ENCODE measurements around the gene UBR3. TPM values are rescaled to one million over a fixed set of nuclear protein-coding genes. Genes with fewer than 3 reads are reported as not detected.

UBR3 gene
- total and polyA plus RNA-seq, 2 experiments from 2014 or later, result 10.7 to 28.0 TPM

DNA sequence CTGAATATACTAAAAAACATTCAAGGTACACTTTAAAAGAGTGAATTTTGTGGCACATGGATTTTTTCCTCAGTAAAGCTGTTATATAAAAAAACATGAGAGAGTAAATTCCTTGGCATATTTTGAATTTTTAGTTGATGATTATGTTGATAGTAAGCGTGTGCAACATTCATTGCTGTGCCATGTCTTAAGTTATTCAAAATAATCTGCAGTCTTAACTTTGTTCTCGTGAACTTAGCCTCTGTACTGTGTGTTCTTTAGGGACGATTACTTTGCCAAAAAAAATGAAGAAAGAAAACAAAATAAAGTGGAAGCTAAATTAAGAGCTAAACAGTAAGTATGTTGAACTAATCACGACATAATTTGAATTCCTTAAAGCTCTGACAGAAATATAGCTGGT lies 19.0 kb upstream of the UBR3 start:
- Mint-ChIP-seq H3K36me3 (ENCODE audit: low read depth) (peaks cover 87% of the 10 kb centered on the region), H3K9me3 (no peaks in the 10 kb centered on the region), H3K27ac (no peak overlapping the region), H3K4me1 (peaks cover 9% of the 10 kb centered on the region), H3K27me3 (ENCODE audit: insufficient read depth, low read depth, poor library complexity) (peaks cover 3% of the 10 kb centered on the region), H3K4me3 (no peak overlapping the region)
- H3F3A ChIP-seq (replicated peaks; ENCODE audit: low read depth), result peaks cover 6% of the 10 kb centered on the region; the same call in 1 of the 2 replicates
- no peak overlapping the region for H2AFZ ChIP-seq
- ATAC-seq, result no peak
- peaks cover 4% of the 10 kb centered on the region; the same call in 1 of the 2 replicates for H4K20me1 ChIP-seq (replicated peaks; ENCODE audit: insufficient read depth)
- no peak overlapping the region for H3K4me2 ChIP-seq
- no peak for TF ChIP-seq NANOG (IDR thresholded peaks at IDR 0.05; ENCODE audit: borderline replicate concordance)
- TF ChIP-seq, protein P1, sequence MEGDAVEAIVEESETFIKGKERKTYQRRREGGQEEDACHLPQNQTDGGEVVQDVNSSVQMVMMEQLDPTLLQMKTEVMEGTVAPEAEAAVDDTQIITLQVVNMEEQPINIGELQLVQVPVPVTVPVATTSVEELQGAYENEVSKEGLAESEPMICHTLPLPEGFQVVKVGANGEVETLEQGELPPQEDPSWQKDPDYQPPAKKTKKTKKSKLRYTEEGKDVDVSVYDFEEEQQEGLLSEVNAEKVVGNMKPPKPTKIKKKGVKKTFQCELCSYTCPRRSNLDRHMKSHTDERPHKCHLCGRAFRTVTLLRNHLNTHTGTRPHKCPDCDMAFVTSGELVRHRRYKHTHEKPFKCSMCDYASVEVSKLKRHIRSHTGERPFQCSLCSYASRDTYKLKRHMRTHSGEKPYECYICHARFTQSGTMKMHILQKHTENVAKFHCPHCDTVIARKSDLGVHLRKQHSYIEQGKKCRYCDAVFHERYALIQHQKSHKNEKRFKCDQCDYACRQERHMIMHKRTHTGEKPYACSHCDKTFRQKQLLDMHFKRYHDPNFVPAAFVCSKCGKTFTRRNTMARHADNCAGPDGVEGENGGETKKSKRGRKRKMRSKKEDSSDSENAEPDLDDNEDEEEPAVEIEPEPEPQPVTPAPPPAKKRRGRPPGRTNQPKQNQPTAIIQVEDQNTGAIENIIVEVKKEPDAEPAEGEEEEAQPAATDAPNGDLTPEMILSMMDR (conservative IDR thresholded peaks at IDR 0.05; ENCODE audit: low read depth in 2 of 2), result no peak
- TF ChIP-seq EZH2 (IDR thresholded peaks at IDR 0.05; ENCODE audit: low read depth, unreplicated experiment), result no peak
- no peak for TF ChIP-seq ZNF114 (CRISPR knock-in tag; IDR thresholded peaks at IDR 0.05)
- no peak for TF ChIP-seq STAT1 (IDR thresholded peaks at IDR 0.05; ENCODE audit: unreplicated experiment)
- TF ChIP-seq ZNF331 (CRISPR knock-in tag; IDR thresholded peaks at IDR 0.05; ENCODE audit: low read depth), result no peak
- peaks cover 19% of the 10 kb centered on the region for H3K79me2 ChIP-seq (replicated peaks; ENCODE audit: insufficient read depth)
- DNase-seq (ENCODE audit: low spot score), result no peak
- H3K4me3 ChIP-seq, result no peak overlapping the region
- no peaks in the 10 kb centered on the region for H3K27me3 ChIP-seq (ENCODE audit: insufficient read depth)
- peaks cover 76% of the 10 kb centered on the region for H3K36me3 ChIP-seq (ENCODE audit: insufficient read depth)
- H3K9me2 ChIP-seq (ENCODE audit: insufficient read depth), result no peaks in the 10 kb centered on the region
- no peak overlapping the region for H3K27ac ChIP-seq (ENCODE audit: low read depth)
- H3K4me1 ChIP-seq (ENCODE audit: insufficient read depth), result no peaks in the 10 kb centered on the region

DNA sequence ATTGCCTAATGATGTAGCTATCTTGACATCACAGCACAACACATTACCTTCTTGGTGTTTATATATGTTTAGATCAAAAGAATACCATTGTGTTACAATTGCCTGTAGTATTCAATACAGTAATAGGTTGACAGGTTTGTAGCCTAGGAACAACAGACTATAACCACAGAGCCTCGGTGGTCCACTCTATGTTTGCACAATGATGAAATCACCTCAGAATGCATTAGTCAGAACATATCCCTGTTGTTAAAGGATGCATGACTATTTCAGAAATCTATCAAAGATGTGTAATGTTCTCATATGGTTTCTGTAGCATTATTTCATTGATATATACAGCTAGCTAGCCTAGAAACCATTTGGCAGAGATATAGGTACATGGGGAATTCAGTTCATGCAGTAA lies 11.4 kb upstream of the UBR3 start:
- peaks cover 8% of the 10 kb centered on the region for H3K4me1 Mint-ChIP-seq
- H3K4me2 ChIP-seq, result no peak overlapping the region
- peaks cover 11% of the 10 kb centered on the region; the same call in 2 of the 3 replicates for H3K9me3 Mint-ChIP-seq
- H3K27ac ChIP-seq (ENCODE audit: low read depth), result no peak overlapping the region
- ATAC-seq, result no peak
- no peaks in the 10 kb centered on the region for H3K9me2 ChIP-seq (ENCODE audit: insufficient read depth)
- peaks cover 28% of the 10 kb centered on the region for H3K36me3 ChIP-seq (ENCODE audit: insufficient read depth)
- 0 out of 2 replicates have a peak, but pooled peaks cover 4% of the 10 kb centered on the region for H3K79me2 ChIP-seq (replicated peaks; ENCODE audit: insufficient read depth)
- peaks cover 2% of the 10 kb centered on the region; the same call in 1 of the 2 replicates for H3F3A ChIP-seq (replicated peaks; ENCODE audit: low read depth)
- peaks cover 87% of the 10 kb centered on the region for H3K36me3 Mint-ChIP-seq (ENCODE audit: low read depth)
- DNase-seq (ENCODE audit: low spot score), result no peak
- peaks cover 2% of the 10 kb centered on the region for H3K27me3 Mint-ChIP-seq (ENCODE audit: insufficient read depth, low read depth, poor library complexity)
- no peak overlapping the region for H3K4me3 ChIP-seq
- no peaks in the 10 kb centered on the region for H3K27me3 ChIP-seq (ENCODE audit: insufficient read depth)
- no peak overlapping the region for H3K4me3 Mint-ChIP-seq
- H4K20me1 ChIP-seq (replicated peaks; ENCODE audit: insufficient read depth), result peaks cover 4% of the 10 kb centered on the region; the same call in 1 of the 2 replicates
- no peak overlapping the region for H2AFZ ChIP-seq
- no peak overlapping the region for H3K27ac Mint-ChIP-seq
- H3K4me1 ChIP-seq (ENCODE audit: insufficient read depth), result no peaks in the 10 kb centered on the region
- TF ChIP-seq EZH2phosphoT487 (IDR thresholded peaks at IDR 0.05; ENCODE audit: unreplicated experiment) (no peak), STAT1 (IDR thresholded peaks at IDR 0.05; ENCODE audit: unreplicated experiment) (no peak), EZH2 (IDR thresholded peaks at IDR 0.05; ENCODE audit: low read depth, unreplicated experiment) (no peak), POLR2AphosphoS5 (IDR thresholded peaks at IDR 0.05; ENCODE audit: low read depth) (no peak), NANOG (IDR thresholded peaks at IDR 0.05; ENCODE audit: borderline replicate concordance) (no peak), ZNF331 (CRISPR knock-in tag; IDR thresholded peaks at IDR 0.05; ENCODE audit: low read depth) (no peak), CREB1 (CRISPR knock-in tag; IDR thresholded peaks at IDR 0.05; ENCODE audit: low read depth) (no peak)
- TF ChIP-seq, protein P1 (conservative IDR thresholded peaks at IDR 0.05; ENCODE audit: low read depth in 2 of 2), result no peak
- TF ChIP-seq, protein P2, sequence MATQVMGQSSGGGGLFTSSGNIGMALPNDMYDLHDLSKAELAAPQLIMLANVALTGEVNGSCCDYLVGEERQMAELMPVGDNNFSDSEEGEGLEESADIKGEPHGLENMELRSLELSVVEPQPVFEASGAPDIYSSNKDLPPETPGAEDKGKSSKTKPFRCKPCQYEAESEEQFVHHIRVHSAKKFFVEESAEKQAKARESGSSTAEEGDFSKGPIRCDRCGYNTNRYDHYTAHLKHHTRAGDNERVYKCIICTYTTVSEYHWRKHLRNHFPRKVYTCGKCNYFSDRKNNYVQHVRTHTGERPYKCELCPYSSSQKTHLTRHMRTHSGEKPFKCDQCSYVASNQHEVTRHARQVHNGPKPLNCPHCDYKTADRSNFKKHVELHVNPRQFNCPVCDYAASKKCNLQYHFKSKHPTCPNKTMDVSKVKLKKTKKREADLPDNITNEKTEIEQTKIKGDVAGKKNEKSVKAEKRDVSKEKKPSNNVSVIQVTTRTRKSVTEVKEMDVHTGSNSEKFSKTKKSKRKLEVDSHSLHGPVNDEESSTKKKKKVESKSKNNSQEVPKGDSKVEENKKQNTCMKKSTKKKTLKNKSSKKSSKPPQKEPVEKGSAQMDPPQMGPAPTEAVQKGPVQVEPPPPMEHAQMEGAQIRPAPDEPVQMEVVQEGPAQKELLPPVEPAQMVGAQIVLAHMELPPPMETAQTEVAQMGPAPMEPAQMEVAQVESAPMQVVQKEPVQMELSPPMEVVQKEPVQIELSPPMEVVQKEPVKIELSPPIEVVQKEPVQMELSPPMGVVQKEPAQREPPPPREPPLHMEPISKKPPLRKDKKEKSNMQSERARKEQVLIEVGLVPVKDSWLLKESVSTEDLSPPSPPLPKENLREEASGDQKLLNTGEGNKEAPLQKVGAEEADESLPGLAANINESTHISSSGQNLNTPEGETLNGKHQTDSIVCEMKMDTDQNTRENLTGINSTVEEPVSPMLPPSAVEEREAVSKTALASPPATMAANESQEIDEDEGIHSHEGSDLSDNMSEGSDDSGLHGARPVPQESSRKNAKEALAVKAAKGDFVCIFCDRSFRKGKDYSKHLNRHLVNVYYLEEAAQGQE (IDR thresholded peaks at IDR 0.05; ENCODE audit: unreplicated experiment), result no peak
- TF ChIP-seq, protein P3, sequence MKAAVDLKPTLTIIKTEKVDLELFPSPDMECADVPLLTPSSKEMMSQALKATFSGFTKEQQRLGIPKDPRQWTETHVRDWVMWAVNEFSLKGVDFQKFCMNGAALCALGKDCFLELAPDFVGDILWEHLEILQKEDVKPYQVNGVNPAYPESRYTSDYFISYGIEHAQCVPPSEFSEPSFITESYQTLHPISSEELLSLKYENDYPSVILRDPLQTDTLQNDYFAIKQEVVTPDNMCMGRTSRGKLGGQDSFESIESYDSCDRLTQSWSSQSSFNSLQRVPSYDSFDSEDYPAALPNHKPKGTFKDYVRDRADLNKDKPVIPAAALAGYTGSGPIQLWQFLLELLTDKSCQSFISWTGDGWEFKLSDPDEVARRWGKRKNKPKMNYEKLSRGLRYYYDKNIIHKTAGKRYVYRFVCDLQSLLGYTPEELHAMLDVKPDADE (IDR thresholded peaks at IDR 0.05), result no peak

Data from GM23338 (cell line).